SK-N-SH treated with all-trans-retinoic acid at 6 μM for 48 hours (cell line): ENCODE results near the gene NKAPD1.

Experiments used
- ATAC-seq: fragments of 200-7000 bp; cut with Tn5 transposase; 3 replicates; pipeline ENCODE4 v1.9.1; 2020; ENCODE audit warnings: mild to moderate bottlenecking, moderate library complexity
- ARNTL ChIP-seq: fragments of 450-650 bp; formaldehyde crosslinking; IDR thresholded peaks from 2 replicates; pipeline ENCODE4 v1.5.0; 2020; ENCODE audit warnings: low read depth, mild to moderate bottlenecking, moderate library complexity, borderline replicate concordance
- BACH2 ChIP-seq: fragments of 250-450 bp; sonication (Bioruptor Pico); IDR thresholded peaks from 2 replicates; pipeline ENCODE4 v1.9.0; 2021; ENCODE audit warnings: mild to moderate bottlenecking, borderline replicate concordance
- CSDC2 ChIP-seq: fragments of 250-450 bp; sonication (Bioruptor Pico); IDR thresholded peaks from 2 replicates; pipeline ENCODE4 v1.5.0; 2020; ENCODE audit warnings: mild to moderate bottlenecking, moderate library complexity
- CSRNP3 ChIP-seq: fragments of 250-450 bp; sonication (Bioruptor Pico); IDR thresholded peaks from 2 replicates; pipeline ENCODE4 v1.5.1; 2021; ENCODE audit warnings: mild to moderate bottlenecking, moderate library complexity
- ESRRG ChIP-seq: fragments of 250-450 bp; sonication (Bioruptor Pico); IDR thresholded peaks from 2 replicates; pipeline ENCODE4 v1.6.1; 2021; ENCODE audit warnings: mild to moderate bottlenecking
- GLIS3 ChIP-seq: fragments of 250-450 bp; sonication (Bioruptor Pico); IDR thresholded peaks from 2 replicates; pipeline ENCODE4 v1.5.0; 2020; ENCODE audit warnings: mild to moderate bottlenecking, moderate library complexity
- ISL1 ChIP-seq: fragments of 250-450 bp; sonication (Bioruptor Pico); IDR thresholded peaks from 2 replicates; pipeline ENCODE4 v2.1.2; 2022; ENCODE audit warnings: mild to moderate bottlenecking, moderate library complexity
- OSR1 ChIP-seq: fragments of 250-450 bp; sonication (Bioruptor Pico); IDR thresholded peaks from 2 replicates; pipeline ENCODE4 v1.8.0; 2022; ENCODE audit warnings: moderate library complexity, mild to moderate bottlenecking, inconsistent platforms
- PPARA ChIP-seq: fragments of 250-450 bp; sonication (Bioruptor Pico); IDR thresholded peaks from 2 replicates; pipeline ENCODE4 v1.5.0; 2020; ENCODE audit warnings: mild to moderate bottlenecking, borderline replicate concordance
- SNAI2 ChIP-seq: fragments of 250-450 bp; sonication (Bioruptor Pico); IDR thresholded peaks from 2 replicates; pipeline ENCODE4 v1.5.0; 2020; ENCODE audit warnings: mild to moderate bottlenecking, moderate library complexity
- TCF4 ChIP-seq: fragments of 250-450 bp; sonication (Bioruptor Pico); IDR thresholded peaks from 2 replicates; pipeline ENCODE4 v1.8.0; 2021; ENCODE audit warnings: mild to moderate bottlenecking, moderate library complexity, borderline replicate concordance
- TOX ChIP-seq: fragments of 250-450 bp; sonication (Bioruptor Pico); IDR thresholded peaks from 2 replicates; pipeline ENCODE4 v1.8.0; 2021; ENCODE audit warnings: mild to moderate bottlenecking, moderate library complexity, borderline replicate concordance
- TSHZ2 ChIP-seq: fragments of 250-450 bp; sonication (Bioruptor Pico); IDR thresholded peaks from 2 replicates; pipeline ENCODE4 v1.5.0; 2020; ENCODE audit warnings: mild to moderate bottlenecking, moderate library complexity
- ZC3H10 ChIP-seq: fragments of 250-450 bp; sonication (Bioruptor Pico); IDR thresholded peaks from 2 replicates; pipeline ENCODE4 v1.5.1; 2021; ENCODE audit warnings: mild to moderate bottlenecking, moderate library complexity
- ZFP3 ChIP-seq: fragments of 250-450 bp; sonication (Bioruptor Pico); IDR thresholded peaks from 2 replicates; pipeline ENCODE4 v1.5.0; 2020; ENCODE audit warnings: mild to moderate bottlenecking, moderate library complexity
- ZFP30 ChIP-seq: fragments of 450-650 bp; formaldehyde crosslinking; IDR thresholded peaks from 2 replicates; pipeline ENCODE4 v1.5.0; 2022; ENCODE audit warnings: mild to moderate bottlenecking, moderate library complexity
- ZNF565 ChIP-seq: fragments of 450-650 bp; formaldehyde crosslinking; conservative IDR thresholded peaks from 2 replicates; pipeline ENCODE4 v1.5.0; 2020; ENCODE audit warnings: low read depth, mild to moderate bottlenecking, moderate library complexity
- ZNF70 ChIP-seq: fragments of 450-650 bp; formaldehyde crosslinking; IDR thresholded peaks from 2 replicates; pipeline ENCODE4 v1.5.0; 2020; ENCODE audit warnings: mild to moderate bottlenecking, moderate library complexity
- ZNF8 ChIP-seq: fragments of 450-650 bp; formaldehyde crosslinking; IDR thresholded peaks from 2 replicates; pipeline ENCODE4 v1.5.0; 2020; ENCODE audit warnings: mild to moderate bottlenecking, moderate library complexity
- TF ChIP-seq, protein P1 (sequence below): fragments of 250-450 bp; sonication (Bioruptor Pico); IDR thresholded peaks from 2 replicates; pipeline ENCODE4 v1.8.0; 2020; ENCODE audit warnings: mild to moderate bottlenecking, moderate library complexity, borderline replicate concordance
- TF ChIP-seq, protein P2 (sequence below): fragments of 250-450 bp; sonication (Bioruptor Pico); IDR thresholded peaks from 2 replicates; pipeline ENCODE4 v1.5.1; 2020; ENCODE audit warnings: low read depth, mild to moderate bottlenecking, moderate library complexity

The NKAPD1 gene

DNA sequence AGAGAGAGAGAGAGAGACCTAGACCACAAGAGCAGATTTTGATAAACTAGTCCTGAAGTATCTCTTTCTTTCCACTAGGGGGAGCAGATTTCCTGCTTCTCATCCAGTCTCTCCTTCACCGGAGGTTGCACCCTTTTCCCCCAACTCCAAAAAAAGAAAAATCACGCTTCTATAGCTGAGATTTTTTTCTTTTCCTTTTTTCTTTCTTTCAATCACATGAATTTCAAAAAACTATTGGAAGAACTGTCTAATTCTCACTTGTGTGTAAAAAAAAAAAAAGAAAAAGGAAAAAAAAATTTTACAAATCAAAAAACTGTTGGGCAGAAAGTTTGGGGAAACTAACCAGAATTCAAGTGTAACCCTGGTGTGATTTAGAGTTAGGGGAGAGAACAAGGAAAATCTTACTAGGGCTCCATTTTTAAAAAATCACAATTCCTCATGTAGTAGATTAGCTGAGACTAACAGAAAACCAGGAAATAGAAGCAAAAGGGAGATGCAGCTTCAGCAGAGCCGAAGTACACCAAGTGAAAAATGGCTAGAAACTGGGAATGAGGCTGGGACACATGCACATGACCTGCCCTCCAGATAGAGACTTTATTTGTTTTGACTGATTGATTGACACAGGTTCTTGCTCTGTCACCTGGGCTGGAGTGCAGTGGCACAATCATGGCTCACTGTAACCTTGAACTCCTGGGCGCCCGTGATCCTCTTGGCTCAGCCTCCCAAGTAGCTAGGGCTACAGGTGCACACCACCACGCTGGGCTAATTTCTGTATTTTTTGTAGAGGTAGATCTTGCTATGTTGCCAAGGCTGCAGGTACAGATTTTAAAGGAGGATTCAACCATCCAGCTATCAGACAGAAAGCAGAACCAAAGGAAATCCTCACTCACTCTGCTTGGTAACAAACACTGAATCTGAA lies 39.7 kb downstream of the NKAPD1 start:
- TF ChIP-seq ZFP30 (CRISPR knock-in tag) (no peak), TCF4 (CRISPR knock-in tag) (no peak), SNAI2 (no peak), CSDC2 (no peak), ZNF8 (no peak), ZNF565 (CRISPR knock-in tag) (no peak), ISL1 (no peak), OSR1 (CRISPR knock-in tag) (no peak), ZFP3 (CRISPR knock-in tag) (no peak), PPARA (CRISPR knock-in tag) (no peak), CSRNP3 (CRISPR knock-in tag) (no peak), GLIS3 (CRISPR knock-in tag) (no peak)
- TF ChIP-seq, protein P1, sequence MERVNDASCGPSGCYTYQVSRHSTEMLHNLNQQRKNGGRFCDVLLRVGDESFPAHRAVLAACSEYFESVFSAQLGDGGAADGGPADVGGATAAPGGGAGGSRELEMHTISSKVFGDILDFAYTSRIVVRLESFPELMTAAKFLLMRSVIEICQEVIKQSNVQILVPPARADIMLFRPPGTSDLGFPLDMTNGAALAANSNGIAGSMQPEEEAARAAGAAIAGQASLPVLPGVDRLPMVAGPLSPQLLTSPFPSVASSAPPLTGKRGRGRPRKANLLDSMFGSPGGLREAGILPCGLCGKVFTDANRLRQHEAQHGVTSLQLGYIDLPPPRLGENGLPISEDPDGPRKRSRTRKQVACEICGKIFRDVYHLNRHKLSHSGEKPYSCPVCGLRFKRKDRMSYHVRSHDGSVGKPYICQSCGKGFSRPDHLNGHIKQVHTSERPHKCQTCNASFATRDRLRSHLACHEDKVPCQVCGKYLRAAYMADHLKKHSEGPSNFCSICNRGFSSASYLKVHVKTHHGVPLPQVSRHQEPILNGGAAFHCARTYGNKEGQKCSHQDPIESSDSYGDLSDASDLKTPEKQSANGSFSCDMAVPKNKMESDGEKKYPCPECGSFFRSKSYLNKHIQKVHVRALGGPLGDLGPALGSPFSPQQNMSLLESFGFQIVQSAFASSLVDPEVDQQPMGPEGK: no peak
- TF ChIP-seq, protein P2, sequence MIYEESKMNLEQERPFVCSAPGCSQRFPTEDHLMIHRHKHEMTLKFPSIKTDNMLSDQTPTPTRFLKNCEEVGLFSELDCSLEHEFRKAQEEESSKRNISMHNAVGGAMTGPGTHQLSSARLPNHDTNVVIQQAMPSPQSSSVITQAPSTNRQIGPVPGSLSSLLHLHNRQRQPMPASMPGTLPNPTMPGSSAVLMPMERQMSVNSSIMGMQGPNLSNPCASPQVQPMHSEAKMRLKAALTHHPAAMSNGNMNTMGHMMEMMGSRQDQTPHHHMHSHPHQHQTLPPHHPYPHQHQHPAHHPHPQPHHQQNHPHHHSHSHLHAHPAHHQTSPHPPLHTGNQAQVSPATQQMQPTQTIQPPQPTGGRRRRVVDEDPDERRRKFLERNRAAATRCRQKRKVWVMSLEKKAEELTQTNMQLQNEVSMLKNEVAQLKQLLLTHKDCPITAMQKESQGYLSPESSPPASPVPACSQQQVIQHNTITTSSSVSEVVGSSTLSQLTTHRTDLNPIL (CRISPR knock-in tag): no peak
- ATAC-seq: peak; percentile 90

DNA sequence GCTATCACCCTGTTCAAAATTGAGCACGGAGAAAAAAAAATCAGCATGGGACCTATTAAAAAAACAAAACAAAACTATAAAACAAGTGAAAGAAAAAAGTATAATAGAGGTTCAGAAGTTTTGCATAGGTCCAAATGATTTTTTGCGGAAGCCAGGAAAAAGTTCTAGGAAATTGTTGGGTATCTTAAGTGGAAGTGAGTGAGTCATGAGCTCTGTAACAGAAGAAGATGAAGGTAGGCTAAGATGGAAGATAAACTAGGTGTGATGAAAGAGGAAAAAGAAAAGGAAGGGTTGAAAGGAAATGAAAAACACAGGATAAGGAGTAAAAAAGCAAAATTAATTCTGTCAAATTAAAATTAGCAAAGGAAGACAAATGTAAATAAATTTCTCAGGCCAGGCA lies 40.4 kb downstream of the NKAPD1 start:
- no peak for TF ChIP-seq GLIS3 (CRISPR knock-in tag)
- no peak for TF ChIP-seq BACH2 (CRISPR knock-in tag)
- TF ChIP-seq TSHZ2 (CRISPR knock-in tag): no peak
- no peak for TF ChIP-seq SNAI2
- TF ChIP-seq TOX (CRISPR knock-in tag): no peak
- TF ChIP-seq TCF4 (CRISPR knock-in tag): no peak
- TF ChIP-seq ESRRG (CRISPR knock-in tag): no peak
- ATAC-seq: no peak

- no peak for ATAC-seq
These were observed 41.3 kb downstream of the NKAPD1 start for GRCh38 chr11:112115386-112115785.

GRCh38 chr11:112118176-112118575 lies 44.1 kb downstream of the NKAPD1 start:
- no peak for ATAC-seq
- TF ChIP-seq ISL1: no peak
- no peak for TF ChIP-seq ARNTL (CRISPR knock-in tag)
- TF ChIP-seq TSHZ2 (CRISPR knock-in tag): no peak
- no peak for TF ChIP-seq OSR1 (CRISPR knock-in tag)
- TF ChIP-seq ZC3H10: no peak
- TF ChIP-seq TOX (CRISPR knock-in tag): no peak
- no peak for TF ChIP-seq ZNF8
- TF ChIP-seq ZFP30 (CRISPR knock-in tag): no peak
- TF ChIP-seq ZNF70 (CRISPR knock-in tag): no peak
- TF ChIP-seq ZFP3 (CRISPR knock-in tag): no peak
- no peak for TF ChIP-seq CSRNP3 (CRISPR knock-in tag)
- TF ChIP-seq BACH2 (CRISPR knock-in tag): no peak
- TF ChIP-seq, protein P2 (CRISPR knock-in tag): no peak
- TF ChIP-seq, all 23 proteins: peak for 0

More at GRCh38 chr11:112115386-112115785, 41.3 kb downstream of the NKAPD1 start:
- TF ChIP-seq CSDC2: no peak
- no peak for TF ChIP-seq SNAI2
